ENCODE data around the gene PRDM15.

DNA sequence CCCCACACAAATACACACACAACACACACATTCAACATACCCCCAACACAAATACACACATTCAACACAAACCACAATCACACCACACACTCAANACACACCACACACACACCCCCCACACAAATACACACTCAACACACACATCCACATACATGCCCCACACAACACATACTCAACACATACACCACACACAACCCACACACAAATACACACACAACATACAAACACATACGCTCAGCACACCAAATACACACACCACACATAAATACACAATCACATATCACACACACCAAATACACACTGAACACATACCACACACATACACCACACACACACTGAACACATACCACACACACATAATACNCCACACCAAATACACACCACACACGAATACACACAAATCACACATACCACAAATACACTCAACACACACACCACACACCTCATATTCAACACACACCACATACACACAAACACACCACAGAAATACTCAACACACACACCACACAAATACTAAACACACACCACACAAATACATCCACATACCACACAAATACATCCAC lies 48.9 kb downstream of the PRDM15 start:
- TF ChIP-seq, protein P1, sequence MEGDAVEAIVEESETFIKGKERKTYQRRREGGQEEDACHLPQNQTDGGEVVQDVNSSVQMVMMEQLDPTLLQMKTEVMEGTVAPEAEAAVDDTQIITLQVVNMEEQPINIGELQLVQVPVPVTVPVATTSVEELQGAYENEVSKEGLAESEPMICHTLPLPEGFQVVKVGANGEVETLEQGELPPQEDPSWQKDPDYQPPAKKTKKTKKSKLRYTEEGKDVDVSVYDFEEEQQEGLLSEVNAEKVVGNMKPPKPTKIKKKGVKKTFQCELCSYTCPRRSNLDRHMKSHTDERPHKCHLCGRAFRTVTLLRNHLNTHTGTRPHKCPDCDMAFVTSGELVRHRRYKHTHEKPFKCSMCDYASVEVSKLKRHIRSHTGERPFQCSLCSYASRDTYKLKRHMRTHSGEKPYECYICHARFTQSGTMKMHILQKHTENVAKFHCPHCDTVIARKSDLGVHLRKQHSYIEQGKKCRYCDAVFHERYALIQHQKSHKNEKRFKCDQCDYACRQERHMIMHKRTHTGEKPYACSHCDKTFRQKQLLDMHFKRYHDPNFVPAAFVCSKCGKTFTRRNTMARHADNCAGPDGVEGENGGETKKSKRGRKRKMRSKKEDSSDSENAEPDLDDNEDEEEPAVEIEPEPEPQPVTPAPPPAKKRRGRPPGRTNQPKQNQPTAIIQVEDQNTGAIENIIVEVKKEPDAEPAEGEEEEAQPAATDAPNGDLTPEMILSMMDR (IDR thresholded peaks at IDR 0.05): no peak
- TF ChIP-seq POLR2A (IDR thresholded peaks at IDR 0.05) (no peak), EP300 (IDR thresholded peaks at IDR 0.05) (no peak)

All from tibial nerve (tissue), 4 donors.